Measurements from ENCODE around the gene CPNE5. TPM values are rescaled to one million over a fixed set of nuclear protein-coding genes. Genes with fewer than 3 reads are reported as not detected.

CPNE5 gene
- total and polyA plus RNA-seq, 7 experiments from 2014 or later = 0.09 to 5.1 (median 1.3) TPM; not detected in 1

- CTCF ChIA-PET = no interaction called here
- POLR2A ChIA-PET = no interaction called here
- ATAC-seq (no peak), DNase-seq (no peak)
- Mint-ChIP-seq H3K27me3 (peaks cover 0 to 10% (median 0%) of the 10 kb centered on the region in 5 donors), H3K36me3 (no peaks in the 10 kb centered on the region), H3K27ac (no peak overlapping the region), H3K9me3 (peaks cover 0 to 1% (median 0%) of the 10 kb centered on the region in 11 donors), H3K4me3 (peak overlapping the region in 1 of 10 donors; percentile 3), H3K4me1 (peaks cover 0 to 11% (median 0%) of the 10 kb centered on the region in 7 donors)
- Histone ChIP-seq H3K4me1 (ENCODE audit: control insufficient read depth in 2 of 2, insufficient read depth in 2 of 2, low read length in 2 of 2) (no peaks in the 10 kb centered on the region), H3K27me3 (ENCODE audit: control insufficient read depth in 2 of 2, insufficient read depth in 2 of 2, low read length in 2 of 2) (no peaks in the 10 kb centered on the region), H3K4me3 (ENCODE audit: low read length) (no peak overlapping the region), H3K9me3 (ENCODE audit: control insufficient read depth in 2 of 3, low read length in 3 of 3) (no peaks in the 10 kb centered on the region), H3K27ac (ENCODE audit: low read depth, low read length) (no peak overlapping the region), H3K36me3 (ENCODE audit: control insufficient read depth in 2 of 3, insufficient read depth in 3 of 3, low read length in 3 of 3) (no peaks in the 10 kb centered on the region)
- intact Hi-C loops (cut with micrococcal nuclease) = no loop called here
Measured at GRCh38 chr6:36703081-36703606, 136.1 kb downstream of the CPNE5 start.

DNA sequence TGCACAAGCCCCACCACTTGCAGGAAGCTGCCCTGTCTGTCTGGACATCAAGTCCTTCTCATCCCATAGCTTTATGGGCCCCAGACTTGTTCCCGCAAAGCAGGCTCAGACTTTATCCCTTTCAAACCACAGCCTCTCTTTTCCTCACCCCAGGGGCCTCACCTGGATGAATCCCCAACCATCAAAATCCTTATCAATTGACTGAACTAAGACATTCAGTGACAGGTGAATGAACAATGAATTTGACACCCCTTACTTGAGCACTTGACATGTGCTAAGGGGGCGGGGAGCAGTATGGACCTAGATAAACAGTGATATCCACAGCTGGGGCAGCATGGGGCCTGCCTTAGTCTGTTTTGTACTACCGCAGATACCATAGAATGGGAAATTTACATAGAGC lies 136.6 kb downstream of the CPNE5 start:
- Histone ChIP-seq H3K4me1 (ENCODE audit: control insufficient read depth in 2 of 2, insufficient read depth in 2 of 2, low read length in 2 of 2) (no peaks in the 10 kb centered on the region), H3K27ac (ENCODE audit: low read depth, low read length) (no peak overlapping the region), H3K4me3 (ENCODE audit: low read length) (no peak overlapping the region), H3K9me3 (ENCODE audit: control insufficient read depth in 2 of 3, low read length in 3 of 3) (no peaks in the 10 kb centered on the region), H3K27me3 (ENCODE audit: control insufficient read depth in 2 of 2, insufficient read depth in 2 of 2, low read length in 2 of 2) (no peaks in the 10 kb centered on the region), H3K36me3 (ENCODE audit: control insufficient read depth in 2 of 3, insufficient read depth in 3 of 3, low read length in 3 of 3) (no peaks in the 10 kb centered on the region)
- H3K27me3 Mint-ChIP-seq = peaks cover 0 to 10% (median 0%) of the 10 kb centered on the region in 5 donors
- peak overlapping the region in 1 of 9 donors; percentile 11 for H3K27ac Mint-ChIP-seq
- ATAC-seq = no peak
- POLR2A ChIA-PET = no interaction called here
- H3K36me3 Mint-ChIP-seq = no peaks in the 10 kb centered on the region
- H3K9me3 Mint-ChIP-seq = peaks cover 0 to 1% (median 0%) of the 10 kb centered on the region in 11 donors
- CTCF ChIA-PET = no interaction called here
- peaks cover 0 to 14% (median 0%) of the 10 kb centered on the region in 7 donors for H3K4me1 Mint-ChIP-seq
- no peak overlapping the region for H3K4me3 Mint-ChIP-seq
- DNase-seq = no peak
- intact Hi-C loops (cut with micrococcal nuclease) = no loop called here

DNA sequence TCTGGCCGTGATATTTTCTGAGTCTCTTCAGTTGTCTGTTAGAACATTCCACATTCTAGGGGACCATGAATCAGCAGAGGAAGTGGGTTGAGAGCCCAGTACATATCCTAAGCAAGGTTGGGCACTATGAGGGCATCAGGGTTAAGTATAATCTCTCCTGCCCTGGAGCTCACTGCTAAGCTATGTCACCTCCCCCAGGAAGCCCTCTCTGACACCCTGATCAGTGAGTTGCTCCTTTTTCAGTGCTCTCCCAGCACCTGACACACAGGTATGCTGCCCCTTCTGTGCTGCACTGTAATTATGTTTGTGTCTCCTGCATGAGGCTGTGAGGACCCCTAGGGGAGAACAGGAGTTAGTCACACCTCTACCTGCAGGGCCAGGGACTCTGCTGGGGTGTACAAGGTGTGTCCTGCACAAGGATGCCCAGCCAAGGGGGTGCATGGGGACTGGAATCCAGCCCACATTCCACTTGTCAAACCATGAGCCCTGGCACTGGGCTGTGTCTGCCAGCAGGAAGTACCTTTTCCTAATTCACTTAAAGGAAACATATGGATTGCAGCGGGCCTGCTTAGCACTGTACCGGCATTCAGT lies 137.7 kb downstream of the CPNE5 start:
- H3K4me1 ChIP-seq (ENCODE audit: control insufficient read depth in 2 of 2, insufficient read depth in 2 of 2, low read length in 2 of 2) = no peaks in the 10 kb centered on the region
- Mint-ChIP-seq H3K27me3 (peaks cover 0 to 10% (median 0%) of the 10 kb centered on the region in 5 donors), H3K36me3 (no peaks in the 10 kb centered on the region), H3K4me1 (peaks cover 0 to 25% (median 0%) of the 10 kb centered on the region in 7 donors), H3K27ac (no peak overlapping the region), H3K4me3 (no peak overlapping the region), H3K9me3 (peaks cover 0 to 1% (median 0%) of the 10 kb centered on the region in 11 donors)
- CTCF ChIA-PET = no interaction called here
- H3K4me3 ChIP-seq (ENCODE audit: low read length) = no peak overlapping the region
- no peaks in the 10 kb centered on the region for H3K27me3 ChIP-seq (ENCODE audit: control insufficient read depth in 2 of 2, insufficient read depth in 2 of 2, low read length in 2 of 2)
- ATAC-seq = peak; percentile 69
- intact Hi-C loops (cut with micrococcal nuclease) = no loop called here
- H3K9me3 ChIP-seq (ENCODE audit: control insufficient read depth in 2 of 3, low read length in 3 of 3) = no peaks in the 10 kb centered on the region
- POLR2A ChIA-PET = no interaction called here
- DNase-seq = no peak
- H3K27ac ChIP-seq (ENCODE audit: low read depth, low read length) = no peak overlapping the region
- no peaks in the 10 kb centered on the region for H3K36me3 ChIP-seq (ENCODE audit: control insufficient read depth in 2 of 3, insufficient read depth in 3 of 3, low read length in 3 of 3)

DNA sequence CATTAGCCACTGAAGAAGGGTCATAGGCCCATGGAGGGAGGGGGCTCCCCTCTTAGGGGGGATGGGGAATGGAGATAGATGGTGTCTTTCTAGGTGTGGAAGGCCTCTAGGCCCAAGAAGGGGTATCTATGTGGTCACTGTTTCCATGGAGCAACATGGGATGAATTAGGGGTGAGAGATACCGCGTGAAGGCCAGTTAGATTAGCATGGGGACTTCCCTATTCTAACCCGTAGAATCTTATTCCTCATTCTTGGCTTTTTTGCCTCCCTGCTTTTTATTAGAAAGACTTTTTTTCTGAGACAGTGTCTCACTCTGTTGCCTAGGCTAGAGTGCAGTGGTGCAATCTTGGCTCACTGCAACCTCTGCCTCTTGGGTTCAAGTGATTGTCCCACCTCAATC lies 138.4 kb downstream of the CPNE5 start:
- DNase-seq = no peak
- no peaks in the 10 kb centered on the region for H3K36me3 Mint-ChIP-seq
- Histone ChIP-seq H3K36me3 (ENCODE audit: control insufficient read depth in 2 of 3, insufficient read depth in 3 of 3, low read length in 3 of 3) (no peaks in the 10 kb centered on the region), H3K4me3 (ENCODE audit: low read length) (no peak overlapping the region), H3K9me3 (ENCODE audit: control insufficient read depth in 2 of 3, low read length in 3 of 3) (no peaks in the 10 kb centered on the region), H3K27me3 (ENCODE audit: control insufficient read depth in 2 of 2, insufficient read depth in 2 of 2, low read length in 2 of 2) (no peaks in the 10 kb centered on the region), H3K27ac (ENCODE audit: low read depth, low read length) (no peak overlapping the region), H3K4me1 (ENCODE audit: control insufficient read depth in 2 of 2, insufficient read depth in 2 of 2, low read length in 2 of 2) (no peaks in the 10 kb centered on the region)
- ATAC-seq = peak; percentile 70
- CTCF ChIA-PET = no interaction called here
- H3K27me3 Mint-ChIP-seq = peaks cover 0 to 10% (median 0%) of the 10 kb centered on the region in 5 donors
- POLR2A ChIA-PET = no interaction called here
- peaks cover 0 to 28% (median 0%) of the 10 kb centered on the region in 7 donors for H3K4me1 Mint-ChIP-seq
- no peak overlapping the region for H3K4me3 Mint-ChIP-seq
- intact Hi-C loops (cut with micrococcal nuclease) = no loop called here
- H3K9me3 Mint-ChIP-seq = peaks cover 0 to 1% (median 0%) of the 10 kb centered on the region in 11 donors
- no peak overlapping the region for H3K27ac Mint-ChIP-seq

- H3K36me3 ChIP-seq (ENCODE audit: control insufficient read depth in 2 of 3, insufficient read depth in 3 of 3, low read length in 3 of 3) = no peaks in the 10 kb centered on the region
Measured at GRCh38 chr6:36700071-36700812, 139.0 kb downstream of the CPNE5 start.

GRCh38 chr6:36699348-36699747 lies 139.9 kb downstream of the CPNE5 start:
- DNase-seq (no peak), ATAC-seq (no peak)
- intact Hi-C loops (cut with micrococcal nuclease) = no loop called here
- no peaks in the 10 kb centered on the region for H3K36me3 ChIP-seq (ENCODE audit: control insufficient read depth in 2 of 3, insufficient read depth in 3 of 3, low read length in 3 of 3)
- no peaks in the 10 kb centered on the region for H3K27me3 ChIP-seq (ENCODE audit: control insufficient read depth in 2 of 2, insufficient read depth in 2 of 2, low read length in 2 of 2)
- peaks cover 0 to 36% (median 0%) of the 10 kb centered on the region in 7 donors for H3K4me1 Mint-ChIP-seq
- no peak overlapping the region for H3K4me3 ChIP-seq (ENCODE audit: low read length)
- H3K27ac ChIP-seq (ENCODE audit: low read depth, low read length) = no peak overlapping the region
- H3K4me1 ChIP-seq (ENCODE audit: control insufficient read depth in 2 of 2, insufficient read depth in 2 of 2, low read length in 2 of 2) = no peaks in the 10 kb centered on the region
- no peak overlapping the region for H3K4me3 Mint-ChIP-seq
- no peaks in the 10 kb centered on the region for H3K9me3 ChIP-seq (ENCODE audit: control insufficient read depth in 2 of 3, low read length in 3 of 3)
- no peaks in the 10 kb centered on the region for H3K36me3 Mint-ChIP-seq
- H3K27me3 Mint-ChIP-seq = peaks cover 0 to 10% (median 0%) of the 10 kb centered on the region in 5 donors
- CTCF ChIA-PET = no interaction called here
- H3K9me3 Mint-ChIP-seq = peaks cover 0 to 1% (median 0%) of the 10 kb centered on the region in 11 donors
- POLR2A ChIA-PET = no interaction called here
- peak overlapping the region in 1 of 9 donors; percentile 43 for H3K27ac Mint-ChIP-seq

More at GRCh38 chr6:36700071-36700812, 139.0 kb downstream of the CPNE5 start:
- H3K27me3 Mint-ChIP-seq = peaks cover 0 to 10% (median 0%) of the 10 kb centered on the region in 5 donors
- no peak overlapping the region for H3K27ac Mint-ChIP-seq
- H3K4me1 Mint-ChIP-seq = peaks cover 0 to 29% (median 0%) of the 10 kb centered on the region in 7 donors
- ATAC-seq = no peak
- H3K4me3 Mint-ChIP-seq = no peak overlapping the region
- DNase-seq = no peak
- Histone ChIP-seq H3K4me1 (ENCODE audit: control insufficient read depth in 2 of 2, insufficient read depth in 2 of 2, low read length in 2 of 2) (no peaks in the 10 kb centered on the region), H3K27me3 (ENCODE audit: control insufficient read depth in 2 of 2, insufficient read depth in 2 of 2, low read length in 2 of 2) (no peaks in the 10 kb centered on the region), H3K4me3 (ENCODE audit: low read length) (no peak overlapping the region), H3K9me3 (ENCODE audit: control insufficient read depth in 2 of 3, low read length in 3 of 3) (no peaks in the 10 kb centered on the region), H3K27ac (ENCODE audit: low read depth, low read length) (no peak overlapping the region)
- no peaks in the 10 kb centered on the region for H3K36me3 Mint-ChIP-seq
- POLR2A ChIA-PET = no interaction called here
- peaks cover 0 to 1% (median 0%) of the 10 kb centered on the region in 11 donors for H3K9me3 Mint-ChIP-seq
- CTCF ChIA-PET = no interaction called here
- intact Hi-C loops (cut with micrococcal nuclease) = no loop called here

Measured in naive thymus-derived CD4-positive, alpha-beta T cell (primary cell).